HFFc6 (cell line): ENCODE data around the gene TUBB1. TPM values are rescaled to one million over a fixed set of nuclear protein-coding genes. Genes with fewer than 3 reads are reported as not detected.

Experiments
- DNase-seq: peaks from one replicate; pipeline ENCODE4 v3.0.0-alpha.2; 2018
- H3K27ac Mint-ChIP-seq: 2 replicates; pipeline ENCODE4 v1.8.0; 2020; ENCODE audit warnings: mild to moderate bottlenecking, mixed read lengths
- H3K27me3 Mint-ChIP-seq: 2 replicates; pipeline ENCODE4 v1.8.0; 2021; ENCODE audit warnings: mild to moderate bottlenecking, moderate library complexity, mixed read lengths; ENCODE audit not compliant: insufficient read depth
- H3K36me3 Mint-ChIP-seq: 2 replicates; pipeline ENCODE4 v1.8.0; 2021; ENCODE audit warnings: low read depth, mixed read lengths
- H3K4me1 Mint-ChIP-seq: 2 replicates; pipeline ENCODE4 v1.8.0; 2020; ENCODE audit warnings: low read depth, mixed read lengths
- H3K4me3 Mint-ChIP-seq: 2 replicates; pipeline ENCODE4 v1.8.0; 2020; ENCODE audit warnings: mild to moderate bottlenecking, moderate library complexity, mixed read lengths
- H3K9me3 Mint-ChIP-seq: 2 replicates; pipeline ENCODE4 v1.8.0; 2020; ENCODE audit warnings: mild to moderate bottlenecking, mixed read lengths
- CTCF ChIP-seq: fragments of 200-600 bp; sonication (generic); IDR thresholded peaks from 2 replicates; pipeline ENCODE4 v1.5.0; 2021; ENCODE audit warnings: antibody characterized with exemption, mild to moderate bottlenecking
- total RNA-seq, 6 experiments: library from RNA; stranded (reverse); fragmentation: NEBNext Ultra II Directional; extraction: Animal tissue kit (Norgen Biotek cat#: 25700); gene quantifications; 2 replicates in 1 of 6; 3 replicates in 5 of 6; pipeline ENCODE4 v1.2.3, GENCODE V29; 2021

Gene TUBB1
- total RNA-seq, 6 experiments from 2014 or later: not detected

GRCh38 chr20:59016795-59017492 is 2.3 kb upstream of the TUBB1 start:
- H3K27ac Mint-ChIP-seq: peak overlapping the region; percentile 56; the same call in 1 of the 2 replicates
- no peak overlapping the region for H3K4me3 Mint-ChIP-seq
- no peak for DNase-seq
- H3K4me1 Mint-ChIP-seq: peaks cover 43% of the 10 kb centered on the region
- no peaks in the 10 kb centered on the region for H3K9me3 Mint-ChIP-seq
- TF ChIP-seq CTCF: no peak
- no peaks in the 10 kb centered on the region for H3K36me3 Mint-ChIP-seq
- H3K27me3 Mint-ChIP-seq: no peaks in the 10 kb centered on the region; the same call in 1 of the 2 replicates

GRCh38 chr20:59017493-59018231 is 1.6 kb upstream of the TUBB1 start:
- Mint-ChIP-seq H3K4me3 (no peak overlapping the region), H3K27ac (no peak overlapping the region; the same call in 1 of the 2 replicates), H3K27me3 (no peaks in the 10 kb centered on the region; the same call in 1 of the 2 replicates), H3K4me1 (peaks cover 49% of the 10 kb centered on the region), H3K36me3 (peaks cover 3% of the 10 kb centered on the region; the same call in 1 of the 2 replicates), H3K9me3 (no peaks in the 10 kb centered on the region)
- no peak for TF ChIP-seq CTCF
- DNase-seq: no peak

GRCh38 chr20:59018817-59019216 is 412 bp upstream of the TUBB1 start:
- TF ChIP-seq CTCF: no peak
- Mint-ChIP-seq H3K27me3 (no peaks in the 10 kb centered on the region; the same call in 1 of the 2 replicates), H3K4me1 (peaks cover 52% of the 10 kb centered on the region), H3K27ac (no peak overlapping the region), H3K36me3 (peaks cover 10% of the 10 kb centered on the region), H3K9me3 (no peaks in the 10 kb centered on the region), H3K4me3 (no peak overlapping the region; the same call in 1 of the 2 replicates)
- DNase-seq: no peak

GRCh38 chr20:59020938-59021551 is 1.8 kb downstream of the TUBB1 start:
- DNase-seq: peak; percentile 62
- Mint-ChIP-seq H3K9me3 (no peaks in the 10 kb centered on the region), H3K4me1 (peaks cover 41% of the 10 kb centered on the region), H3K27me3 (no peaks in the 10 kb centered on the region; the same call in none of the 2 replicates), H3K4me3 (peak overlapping the region; percentile 27; the same call in 1 of the 2 replicates), H3K36me3 (peaks cover 18% of the 10 kb centered on the region), H3K27ac (peak overlapping the region; percentile 83)
- TF ChIP-seq CTCF: no peak

- Mint-ChIP-seq H3K4me3 (no peak overlapping the region), H3K4me1 (peaks cover 41% of the 10 kb centered on the region), H3K27me3 (no peaks in the 10 kb centered on the region; the same call in none of the 2 replicates), H3K9me3 (no peaks in the 10 kb centered on the region), H3K36me3 (peaks cover 32% of the 10 kb centered on the region), H3K27ac (peak overlapping the region; percentile 43)
- no peak for TF ChIP-seq CTCF
- no peak for DNase-seq
These were observed 3.5 kb downstream of the TUBB1 start for GRCh38 chr20:59022754-59023153.
